Stimulated activated CD8-positive, alpha-beta memory T cell treated with anti-CD3 and anti-CD28 coated beads, Interleukin-7, amount 100 ng/mL, for 48 hours (primary cell): ENCODE results near the gene GSN.

Source experiments
- DNase-seq, 2 donors: peaks; one replicate each; pipeline ENCODE4 v3.0.0-alpha.2; 2020; ENCODE audit warnings: low read depth in 1 of 2; ENCODE audit errors: extremely low read depth in 1 of 2

The GSN gene

GRCh38 chr9:121242959-121243346 lies 25.0 kb upstream of the GSN start:
- DNase-seq, result no peak

DNA sequence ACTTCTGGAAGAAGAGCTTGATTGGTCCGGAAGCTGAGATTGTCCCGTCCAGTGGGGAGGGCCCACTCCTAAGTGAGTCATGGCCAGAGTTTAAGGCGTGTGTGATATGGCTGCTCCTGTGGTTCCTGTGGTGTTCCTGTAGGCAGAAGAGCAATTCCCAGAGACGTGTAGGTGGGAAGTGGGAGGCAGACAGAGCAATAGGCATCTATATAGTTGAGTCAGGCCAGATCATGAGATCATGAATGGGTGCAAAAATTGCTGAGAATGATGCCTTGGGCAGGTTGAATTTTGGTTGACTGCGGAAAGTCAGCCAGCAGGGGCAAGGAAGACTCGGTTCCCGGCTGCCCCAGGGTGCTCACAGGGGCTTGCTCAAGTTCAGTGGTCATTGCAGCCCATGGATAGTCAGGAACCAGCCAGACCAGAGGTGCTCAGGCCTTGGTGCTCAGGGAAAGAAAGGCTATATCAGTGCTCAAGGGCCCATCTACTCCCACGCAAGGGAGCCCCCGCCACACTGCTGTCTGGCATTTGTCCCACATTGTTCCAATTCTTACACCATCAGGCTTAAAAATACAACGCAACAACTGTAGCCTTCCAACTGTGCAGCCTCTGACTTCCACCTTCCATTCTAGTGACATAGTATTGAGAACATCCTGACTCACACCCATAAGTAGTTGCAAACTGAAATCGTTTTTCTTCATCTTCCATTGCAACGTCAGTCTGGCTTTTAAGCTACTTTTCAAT lies 21.0 kb upstream of the GSN start:
- no peak for DNase-seq

DNA sequence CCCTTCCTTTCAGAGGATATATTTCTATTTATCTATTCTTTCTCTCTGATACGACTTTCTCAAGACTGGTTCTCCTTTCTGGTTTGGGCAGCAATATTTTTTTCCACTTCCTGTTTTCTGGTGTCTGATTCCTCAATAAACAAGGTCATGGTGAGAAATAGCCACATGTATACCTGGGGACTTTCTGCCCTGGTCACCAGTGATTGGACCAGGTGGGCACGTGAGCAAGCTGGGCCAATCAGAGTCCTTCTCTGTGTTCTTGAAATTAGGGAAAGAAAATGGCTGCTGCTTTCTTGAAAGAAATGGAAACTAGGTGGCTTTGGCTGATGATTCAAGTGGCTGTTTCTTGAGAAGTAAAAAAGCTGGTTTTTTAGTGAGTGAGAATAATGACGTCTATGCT lies 18.4 kb upstream of the GSN start:
- DNase-seq, result no peak

DNA sequence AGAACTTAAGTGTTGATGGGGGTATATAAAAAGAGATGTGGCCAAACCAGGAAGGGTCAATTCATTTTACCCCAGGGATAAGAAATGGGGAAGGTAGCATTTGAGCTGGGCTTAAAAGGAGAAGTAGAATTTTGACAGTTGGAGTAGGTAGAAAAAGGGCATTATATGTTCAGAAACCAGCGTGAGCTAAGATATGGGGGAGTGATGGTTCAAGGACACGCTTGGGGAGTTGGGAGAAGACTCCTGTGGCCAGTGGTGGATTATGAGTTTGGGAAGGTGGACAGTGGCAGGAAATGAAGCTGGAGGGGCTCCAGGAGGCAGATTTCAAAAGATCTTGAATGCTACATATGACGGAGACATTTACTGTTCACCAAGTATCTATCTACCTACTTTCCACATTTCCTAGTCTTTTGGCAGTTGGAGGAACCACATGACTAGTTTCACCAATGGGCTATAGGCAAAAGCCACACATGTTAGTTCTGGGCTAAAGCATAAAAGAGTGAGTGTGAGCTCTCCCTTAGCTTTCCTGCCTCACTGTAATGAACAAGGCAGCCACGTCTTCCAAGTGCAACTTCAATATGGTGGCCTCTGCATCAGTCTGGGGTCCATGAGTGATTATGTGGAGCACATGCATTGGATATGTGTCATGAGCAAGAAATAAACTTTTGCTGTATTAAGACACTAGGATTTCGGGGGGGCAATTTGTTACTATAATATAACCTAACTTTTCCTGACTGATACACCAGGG lies 15.7 kb upstream of the GSN start:
- no peak for DNase-seq

DNA sequence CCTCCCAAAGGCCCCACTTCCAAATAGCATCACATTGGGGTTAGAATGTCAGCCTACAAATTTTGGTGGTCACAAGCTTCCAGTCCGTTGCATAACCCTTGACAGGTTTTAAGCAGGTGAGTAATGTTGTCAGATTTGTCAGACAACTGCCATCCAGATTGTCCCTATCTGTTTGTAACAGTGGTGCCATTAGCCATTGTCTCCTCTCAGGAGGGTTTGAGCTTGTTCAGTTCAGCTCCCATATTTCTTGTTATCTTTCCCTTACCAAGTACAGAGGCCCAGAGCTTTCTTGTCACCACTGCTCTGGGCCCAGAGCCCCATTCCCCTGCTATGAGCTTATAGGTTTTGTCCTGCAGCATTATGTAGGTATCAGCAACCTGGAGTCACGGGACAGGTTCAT lies 14.8 kb upstream of the GSN start:
- no peak for DNase-seq

GRCh38 chr9:121253821-121254501 lies 14.0 kb upstream of the GSN start:
- DNase-seq, result no peak

GRCh38 chr9:121259498-121259897 lies 8.5 kb upstream of the GSN start:
- DNase-seq, result no peak

- DNase-seq, result no peak
Measured at GRCh38 chr9:121259935-121260334, 8.0 kb upstream of the GSN start.

DNA sequence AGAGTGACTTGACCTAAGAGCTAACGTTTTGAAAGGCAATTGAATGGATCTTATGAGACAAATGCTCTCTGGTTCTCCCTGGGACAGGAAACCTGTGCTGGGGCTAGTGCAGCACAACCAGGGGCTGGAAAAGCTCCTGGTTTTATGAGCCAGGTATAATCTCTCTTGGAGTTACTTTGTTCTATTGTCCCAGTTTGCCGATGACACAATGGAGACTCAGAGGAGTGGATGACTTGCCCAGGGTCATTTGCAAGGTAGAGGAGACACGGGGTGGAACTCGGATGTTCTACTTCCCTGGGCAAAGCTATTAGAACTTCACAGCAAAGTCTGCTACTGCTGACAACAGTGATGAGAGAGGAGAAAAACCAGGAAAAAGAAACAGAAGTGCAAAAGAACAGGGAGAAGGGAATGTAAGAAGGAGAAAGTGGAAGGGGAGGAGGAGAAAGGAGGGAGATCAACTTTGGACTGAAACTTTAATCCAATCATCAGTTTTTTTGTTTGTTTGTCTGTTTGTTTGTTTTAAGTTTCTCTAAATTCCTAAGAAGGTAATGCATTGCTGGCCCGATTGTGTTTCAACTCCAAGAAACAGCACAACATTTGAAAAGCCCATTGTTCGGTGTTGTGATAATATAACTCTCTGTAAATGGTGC lies 7.4 kb upstream of the GSN start:
- no peak for DNase-seq

- no peak for DNase-seq
Measured at GRCh38 chr9:121261107-121261460, 6.9 kb upstream of the GSN start.

DNA sequence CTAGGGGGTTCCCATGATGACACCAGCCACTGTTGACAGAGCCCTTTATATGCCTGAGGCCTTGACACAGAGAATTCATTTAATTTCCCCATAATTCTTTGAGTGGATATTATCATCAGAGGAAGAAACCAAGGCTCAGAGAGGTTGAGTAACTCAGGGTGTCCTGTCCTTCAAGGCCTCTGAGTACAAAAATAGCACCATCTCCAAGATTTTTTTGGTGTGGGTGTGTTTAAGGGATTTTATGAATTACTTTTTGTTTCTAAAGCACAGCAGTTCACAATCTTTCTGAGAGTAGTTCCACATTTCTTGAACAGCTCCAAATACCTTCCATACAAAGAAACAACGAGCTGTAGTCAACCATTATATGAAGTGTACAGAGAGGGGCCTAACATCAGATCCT lies 6.2 kb upstream of the GSN start:
- DNase-seq, result no peak

DNA sequence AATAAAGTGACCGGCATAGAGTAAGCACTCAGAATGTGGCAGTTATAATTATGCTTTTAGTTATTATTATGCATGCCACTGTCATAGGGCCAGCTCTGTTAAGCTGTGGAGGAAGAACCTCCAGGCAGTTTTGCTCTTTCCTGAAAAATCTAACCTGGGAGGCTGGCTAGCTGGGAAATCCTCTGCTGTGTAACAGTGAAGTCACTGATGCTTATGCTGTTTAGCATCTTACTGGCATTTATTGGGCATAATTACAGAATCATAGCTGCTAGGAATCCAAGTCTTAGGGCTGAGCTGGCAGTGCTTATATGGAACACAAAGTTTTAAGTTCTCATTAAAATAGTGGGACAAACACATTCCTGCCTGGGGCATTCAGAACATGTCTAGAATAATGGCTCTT lies 5.5 kb upstream of the GSN start:
- DNase-seq, result no peak

- DNase-seq, result no peak
Measured at GRCh38 chr9:121262953-121263352, 5.0 kb upstream of the GSN start.

DNA sequence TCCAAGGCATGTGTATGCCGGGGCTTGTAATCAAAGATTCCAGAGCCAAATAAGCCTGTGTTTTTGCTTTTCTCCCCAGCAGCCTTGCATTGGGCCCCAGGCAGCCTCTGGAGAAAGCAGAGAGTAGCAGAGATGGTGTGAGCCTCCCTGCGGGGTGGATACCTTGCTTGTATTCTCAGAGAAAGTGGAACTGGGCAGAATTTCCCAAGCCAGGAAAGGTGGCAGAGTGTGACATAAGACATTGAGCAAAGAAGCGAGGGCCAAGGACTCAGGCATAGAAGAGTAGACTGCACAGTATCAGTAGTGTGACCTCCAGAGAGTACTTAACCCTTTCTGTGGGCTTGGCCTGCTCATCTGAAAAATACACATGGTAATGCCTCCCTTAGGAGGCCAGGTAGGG lies 1.6 kb upstream of the GSN start:
- no peak for DNase-seq

DNA sequence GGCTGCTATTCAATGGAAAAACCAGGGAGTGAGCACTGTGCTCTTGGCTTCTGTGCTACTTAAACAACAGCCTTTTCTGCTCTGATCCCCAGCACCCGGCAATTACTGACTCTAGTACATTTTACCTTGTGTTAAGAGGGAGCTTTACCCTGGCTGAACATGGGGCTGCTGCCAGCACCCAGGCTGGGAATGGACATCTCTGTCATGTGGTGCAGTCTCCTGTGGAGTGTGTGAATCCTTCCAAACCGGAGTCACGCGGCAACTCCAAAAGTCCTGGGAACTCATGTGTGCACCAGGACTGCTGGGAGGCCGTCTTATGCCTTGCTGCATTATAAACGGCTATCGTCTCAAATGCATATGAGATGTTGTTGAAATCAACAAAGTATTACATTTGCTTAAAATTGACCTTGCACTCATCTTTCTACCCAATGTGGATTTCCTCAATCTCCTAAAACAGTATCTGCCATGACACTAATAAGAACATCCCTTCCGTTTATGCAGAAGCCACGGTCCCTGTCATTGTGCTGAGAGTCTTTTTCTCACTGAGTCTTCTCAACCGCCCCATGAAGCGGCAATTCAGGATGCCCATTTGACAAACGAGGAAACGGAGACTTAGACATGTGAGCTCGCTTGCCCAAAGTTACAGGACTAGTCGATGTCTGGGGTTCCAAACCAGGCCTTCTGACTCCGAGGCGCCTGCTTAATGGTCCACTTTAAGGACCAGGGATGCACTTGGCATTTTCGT lies 884 bp upstream of the GSN start:
- DNase-seq, result no peak

GRCh38 chr9:121268598-121268850 lies 562 bp downstream of the GSN start:
- DNase-seq, result no peak

GRCh38 chr9:121268851-121269641 lies 1.1 kb downstream of the GSN start:
- DNase-seq, result no peak

DNA sequence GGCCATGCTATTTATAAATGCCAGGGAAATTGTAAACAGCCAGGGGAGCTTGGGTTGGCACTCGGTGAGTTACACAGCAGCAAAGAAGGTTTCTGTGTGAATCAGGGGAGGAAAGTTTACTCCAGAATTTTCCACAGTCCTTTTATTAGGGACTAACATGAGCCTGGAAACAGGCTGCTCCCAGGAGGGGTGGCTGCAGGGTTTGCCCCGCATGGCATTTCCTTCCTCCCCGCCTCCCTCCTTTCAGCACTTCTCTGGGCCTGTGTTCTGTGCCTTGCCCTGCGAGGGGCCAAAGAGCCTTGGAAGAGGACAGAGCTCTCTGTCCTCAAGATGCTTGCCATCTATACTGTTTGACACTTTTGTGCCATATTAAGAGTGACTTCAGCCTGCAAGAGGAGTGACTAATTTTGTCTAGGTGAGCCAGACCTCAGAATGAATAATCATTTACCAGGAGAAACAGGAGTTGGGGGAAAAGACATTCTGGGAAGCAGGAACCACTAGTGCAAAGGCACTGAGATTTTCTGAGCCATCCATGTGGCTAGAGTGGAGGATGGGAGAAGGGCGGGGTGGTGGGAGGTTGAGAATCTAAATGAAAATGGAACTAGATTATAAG lies 1.8 kb downstream of the GSN start:
- no peak for DNase-seq

DNA sequence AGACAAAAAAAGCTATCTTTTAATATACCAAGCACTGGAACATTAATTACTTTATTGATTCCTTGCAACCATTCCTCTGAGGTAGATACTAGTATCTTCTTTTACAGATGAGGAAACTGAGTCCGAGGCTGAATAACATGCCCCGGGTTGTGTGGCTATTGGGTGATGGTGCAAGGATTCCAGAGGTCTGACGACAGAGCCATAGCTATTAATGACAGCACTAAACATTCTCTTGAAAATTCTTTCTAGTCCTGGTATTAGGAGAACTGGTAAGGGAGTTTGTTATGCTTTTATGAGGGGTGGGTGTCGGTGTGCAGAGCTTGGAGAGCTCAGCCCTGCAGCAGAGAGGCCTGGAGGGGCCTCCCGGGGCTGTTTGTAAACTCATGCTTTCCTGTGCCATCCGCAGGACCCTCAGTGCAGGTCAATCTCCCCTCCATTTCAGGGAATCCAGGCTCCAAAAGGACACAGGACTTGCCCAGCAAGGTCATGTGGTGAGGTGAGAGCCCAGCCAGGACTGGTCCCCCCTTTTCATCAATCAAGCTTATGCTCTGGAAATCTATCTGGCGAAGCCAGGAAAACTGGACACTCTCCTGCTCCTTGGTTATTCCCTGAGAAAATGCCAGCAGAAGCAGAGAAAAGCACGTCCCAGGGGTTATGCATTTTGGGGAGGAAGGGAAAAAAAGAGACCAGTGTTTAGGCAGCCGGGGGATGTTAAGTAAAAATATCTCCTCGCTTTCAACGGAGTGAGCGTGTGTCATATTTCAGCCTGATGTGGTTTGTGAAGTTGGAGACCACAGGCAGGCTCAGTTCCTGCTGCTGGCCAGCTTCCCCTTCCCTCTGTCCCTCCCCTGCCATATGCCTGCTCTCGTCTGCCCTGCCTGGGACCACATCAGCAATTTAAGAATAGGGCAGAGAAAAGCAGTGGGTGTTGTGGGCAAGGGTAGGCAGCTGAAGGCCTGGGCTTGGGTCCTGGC lies 3.7 kb downstream of the GSN start:
- no peak for DNase-seq
